HG02763 (cell line): ENCODE results near the gene SPTA1.

Experiments
- ATAC-seq: cut with Tn5 transposase; IDR thresholded peaks from one replicate; pipeline ENCODE4 v1.9.1; 2021; ENCODE audit warnings: mild to moderate bottlenecking, moderate library complexity; ENCODE audit not compliant: unreplicated experiment

Gene SPTA1

DNA sequence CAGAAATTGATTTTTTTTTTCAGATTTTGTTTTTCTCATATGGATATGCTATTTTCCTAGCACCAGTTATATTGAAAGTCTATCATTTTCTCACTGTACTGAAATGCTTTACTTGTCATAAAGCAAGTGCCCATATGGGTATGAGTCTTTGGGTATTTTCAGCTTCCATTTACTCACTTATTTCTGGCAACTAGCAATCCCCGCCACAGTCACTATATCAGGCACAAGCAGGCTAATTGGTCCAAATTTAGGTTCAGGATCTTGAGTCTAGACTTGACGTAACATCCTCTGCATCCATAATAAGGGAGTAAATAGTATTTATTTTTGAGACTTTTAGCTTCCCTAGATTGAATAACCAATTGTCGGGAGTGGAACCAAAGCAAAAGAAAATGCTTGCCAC is 109.0 kb downstream of the SPTA1 start:
- no peak for ATAC-seq

- no peak for ATAC-seq
Measured at GRCh38 chr1:158572226-158572625, 114.3 kb downstream of the SPTA1 start.

DNA sequence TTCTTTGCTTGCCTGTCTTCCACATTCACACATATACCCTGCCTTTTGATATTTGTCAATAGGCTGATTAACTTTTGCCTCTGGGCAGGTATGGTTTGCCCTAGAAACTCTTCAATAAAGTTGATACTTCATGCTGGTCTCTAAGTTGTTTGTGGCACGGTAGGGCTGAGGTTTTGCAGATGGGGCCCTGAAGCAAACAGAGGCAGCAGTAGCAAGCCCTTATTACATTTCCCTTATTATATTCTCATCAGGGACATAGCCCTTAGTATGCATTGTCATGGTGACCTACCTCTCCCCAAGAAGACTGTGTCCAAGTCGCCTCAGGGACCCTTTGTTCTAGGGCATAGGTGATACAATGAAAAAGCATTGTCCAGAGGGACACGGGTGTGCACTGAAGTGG is 116.0 kb downstream of the SPTA1 start, which contains the start of gene OR6P1:
Gene OR6P1 (minus strand): TSS at position 101 of the 400 bp plus-strand sequence. CDS start 6,976 bp downstream, outside the sequence.
- no peak for ATAC-seq

DNA sequence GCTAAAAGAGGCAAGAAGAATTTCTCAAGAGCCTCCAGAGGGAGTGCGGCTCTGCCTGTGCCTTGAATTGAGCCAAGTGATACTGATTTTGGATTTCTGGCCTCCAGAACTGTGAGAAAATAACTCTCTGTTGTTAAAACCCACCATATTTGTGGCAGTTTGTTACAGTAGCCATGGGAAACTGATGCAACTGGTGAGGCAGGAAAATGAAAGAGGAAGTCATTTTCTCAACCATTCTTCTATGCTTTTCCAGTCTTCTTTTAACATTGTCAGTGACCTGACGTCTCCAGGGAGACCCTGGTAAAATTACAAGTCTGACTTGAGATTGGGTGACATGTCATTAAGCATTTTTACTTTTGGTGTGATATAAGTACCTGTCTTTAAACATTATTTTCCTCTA is 121.9 kb downstream of the SPTA1 start:
- ATAC-seq = no peak

DNA sequence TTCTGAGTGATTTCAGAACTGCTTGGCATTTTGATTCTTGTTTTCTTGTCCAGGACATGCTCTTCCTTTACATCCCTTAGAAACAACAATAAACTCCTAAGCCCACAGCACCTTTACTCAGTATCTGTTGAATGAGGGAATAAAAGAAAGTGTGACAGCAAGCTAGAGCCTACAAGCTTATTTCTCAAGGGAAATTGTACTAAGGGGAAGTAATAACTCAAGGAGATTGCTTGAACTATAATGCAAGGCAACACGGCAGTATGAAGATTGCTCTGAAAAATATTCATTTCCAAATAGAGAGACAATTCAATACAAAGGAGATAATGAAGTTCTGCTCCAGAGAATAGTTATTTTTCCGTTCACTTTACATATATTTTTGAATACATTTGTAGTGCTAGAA is 122.7 kb downstream of the SPTA1 start:
- ATAC-seq = no peak
